HCT116 (cell line): ENCODE data around the gene CUZD1.

Experiments used
- ATF3 ChIP-seq: IDR thresholded peaks from 2 replicates; pipeline ENCODE4 v1.6.1; 2012
- CBX3 ChIP-seq: IDR thresholded peaks from 2 replicates; pipeline ENCODE4 v1.6.1; 2012; ENCODE audit warnings: low read depth
- CTCF ChIP-seq, 3 experiments: fragments of 200-600 bp in 1 of 3; sonication (generic) in 1 of 3; IDR thresholded peaks in 2 of 3; conservative IDR thresholded peaks in 1 of 3; 2 replicates each; pipeline ENCODE4 v1.5.1; 2012 to 2017; ENCODE audit warnings: low read depth in 2 of 3, low read length in 2 of 3, antibody characterized with exemption in 1 of 3, borderline replicate concordance in 1 of 3, control low read depth in 1 of 3, mild to moderate bottlenecking in 1 of 3, mixed read lengths in 1 of 3, mixed run types in 1 of 3, moderate library complexity in 1 of 3; ENCODE audit not compliant: insufficient read depth in 1 of 3
- EGR1 ChIP-seq: IDR thresholded peaks from 2 replicates; pipeline ENCODE4 v1.6.1; 2012; ENCODE audit warnings: low read depth
- EZH2phosphoT487 ChIP-seq: fragments of 200-600 bp; IDR thresholded peaks from 2 replicates; pipeline ENCODE4 v1.6.1; 2018; ENCODE audit warnings: antibody characterized with exemption, borderline replicate concordance
- JUND ChIP-seq: IDR thresholded peaks from 2 replicates; pipeline ENCODE4 v1.6.1; 2012
- MAX ChIP-seq: IDR thresholded peaks from 2 replicates; pipeline ENCODE4 v1.6.1; 2012
- RAD21 ChIP-seq: IDR thresholded peaks from 2 replicates; pipeline ENCODE4 v1.6.1; 2012; ENCODE audit warnings: low read depth, mild to moderate bottlenecking
- SP1 ChIP-seq: IDR thresholded peaks from 2 replicates; pipeline ENCODE4 v1.6.1; 2012; ENCODE audit warnings: low read depth
- TF ChIP-seq, protein P1 (sequence below): IDR thresholded peaks from 2 replicates; pipeline ENCODE4 v1.6.1; 2012; ENCODE audit warnings: low read depth

DNA sequence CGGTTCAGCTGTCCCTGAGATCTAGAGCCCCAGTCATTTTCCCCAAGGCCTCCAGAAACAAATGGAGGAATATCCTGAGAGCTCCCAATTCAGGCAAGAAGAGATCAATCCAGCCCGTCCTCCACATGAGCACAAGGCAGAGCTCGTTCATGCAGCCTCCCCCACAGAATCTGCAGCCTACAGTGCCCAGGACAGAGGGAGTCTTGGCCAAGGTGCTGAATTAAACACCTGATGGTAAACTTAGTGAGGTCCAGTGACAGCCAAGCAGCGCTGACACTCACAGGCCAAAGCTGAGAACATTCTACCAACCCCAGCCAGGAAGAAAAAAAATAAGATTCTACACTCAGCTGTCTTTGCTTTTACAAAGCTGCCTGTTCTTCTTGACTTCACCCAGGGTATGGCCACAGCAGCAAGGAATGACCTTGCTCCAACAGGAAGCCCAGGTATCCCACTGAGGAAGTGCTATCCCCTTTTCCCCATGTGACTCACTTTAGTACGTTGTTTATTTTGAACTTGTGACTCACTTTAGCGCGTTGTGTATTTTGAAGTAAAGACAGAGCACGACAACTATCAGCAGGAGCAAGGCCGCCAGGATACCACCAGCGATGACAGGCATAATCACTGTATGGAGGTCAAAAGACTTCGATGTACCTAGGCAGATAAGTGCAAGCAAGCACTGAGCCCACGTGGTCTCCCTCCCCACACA is 4.4 kb upstream of the CUZD1 start:
- no peak for TF ChIP-seq CTCF (IDR thresholded peaks at IDR 0.05 in 2 of 3, conservative IDR thresholded peaks at IDR 0.05 in 1 of 3; ENCODE audit: borderline replicate concordance in 1 of 3, insufficient read depth in 1 of 3, low read depth in 2 of 3, low read length in 2 of 3)
- no peak for TF ChIP-seq JUND
- no peak for TF ChIP-seq SP1
- TF ChIP-seq, protein P1, sequence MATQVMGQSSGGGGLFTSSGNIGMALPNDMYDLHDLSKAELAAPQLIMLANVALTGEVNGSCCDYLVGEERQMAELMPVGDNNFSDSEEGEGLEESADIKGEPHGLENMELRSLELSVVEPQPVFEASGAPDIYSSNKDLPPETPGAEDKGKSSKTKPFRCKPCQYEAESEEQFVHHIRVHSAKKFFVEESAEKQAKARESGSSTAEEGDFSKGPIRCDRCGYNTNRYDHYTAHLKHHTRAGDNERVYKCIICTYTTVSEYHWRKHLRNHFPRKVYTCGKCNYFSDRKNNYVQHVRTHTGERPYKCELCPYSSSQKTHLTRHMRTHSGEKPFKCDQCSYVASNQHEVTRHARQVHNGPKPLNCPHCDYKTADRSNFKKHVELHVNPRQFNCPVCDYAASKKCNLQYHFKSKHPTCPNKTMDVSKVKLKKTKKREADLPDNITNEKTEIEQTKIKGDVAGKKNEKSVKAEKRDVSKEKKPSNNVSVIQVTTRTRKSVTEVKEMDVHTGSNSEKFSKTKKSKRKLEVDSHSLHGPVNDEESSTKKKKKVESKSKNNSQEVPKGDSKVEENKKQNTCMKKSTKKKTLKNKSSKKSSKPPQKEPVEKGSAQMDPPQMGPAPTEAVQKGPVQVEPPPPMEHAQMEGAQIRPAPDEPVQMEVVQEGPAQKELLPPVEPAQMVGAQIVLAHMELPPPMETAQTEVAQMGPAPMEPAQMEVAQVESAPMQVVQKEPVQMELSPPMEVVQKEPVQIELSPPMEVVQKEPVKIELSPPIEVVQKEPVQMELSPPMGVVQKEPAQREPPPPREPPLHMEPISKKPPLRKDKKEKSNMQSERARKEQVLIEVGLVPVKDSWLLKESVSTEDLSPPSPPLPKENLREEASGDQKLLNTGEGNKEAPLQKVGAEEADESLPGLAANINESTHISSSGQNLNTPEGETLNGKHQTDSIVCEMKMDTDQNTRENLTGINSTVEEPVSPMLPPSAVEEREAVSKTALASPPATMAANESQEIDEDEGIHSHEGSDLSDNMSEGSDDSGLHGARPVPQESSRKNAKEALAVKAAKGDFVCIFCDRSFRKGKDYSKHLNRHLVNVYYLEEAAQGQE = 0 out of 2 replicates have a peak, but pooled peaks have one; percentile 8
- TF ChIP-seq CBX3 = no peak
- TF ChIP-seq EGR1 = no peak
- no peak for TF ChIP-seq RAD21
- TF ChIP-seq EZH2phosphoT487 = no peak
- no peak for TF ChIP-seq MAX
- TF ChIP-seq ATF3 = no peak
